ENCODE measurements around the gene LAMB2.

The LAMB2 gene

DNA sequence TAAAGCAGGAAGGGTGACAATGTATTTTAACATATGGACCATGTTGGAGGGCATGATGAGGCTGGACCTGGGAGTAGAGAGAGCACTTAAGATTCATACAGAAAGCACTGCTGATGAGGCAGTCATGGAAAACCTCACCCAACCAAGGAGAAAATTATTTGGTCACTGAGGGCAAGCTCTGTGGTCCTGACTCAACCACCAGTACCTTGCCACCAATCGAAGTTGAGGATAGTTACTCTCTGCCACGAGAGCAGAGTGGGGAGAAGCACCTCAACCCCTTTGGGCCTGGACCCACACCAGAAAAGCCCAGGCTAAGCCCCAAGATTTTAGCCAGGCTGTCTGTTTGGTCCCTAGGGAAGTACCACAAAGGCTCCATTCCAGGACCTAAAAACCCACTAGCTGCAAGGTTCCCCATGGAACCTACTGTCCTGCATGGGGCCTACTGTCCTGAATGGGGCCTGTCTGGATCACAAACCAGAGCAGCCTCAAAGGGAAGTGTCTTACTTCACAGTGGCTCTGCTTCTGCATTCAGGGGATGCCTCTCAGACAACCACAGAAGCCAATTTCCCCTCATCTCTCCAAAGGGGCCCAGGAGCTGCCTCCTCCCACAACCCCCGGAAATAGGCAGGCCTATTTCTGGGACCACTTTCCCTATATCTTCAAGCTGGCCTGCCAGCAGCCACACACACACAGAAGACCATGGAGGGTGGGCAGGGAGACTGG is 29.1 kb upstream of the LAMB2 start:
- H3K4me3 ChIP-seq (ENCODE audit: low read depth, low read length): no peak overlapping the region

- H3K4me3 ChIP-seq (ENCODE audit: low read depth, low read length): no peak overlapping the region
Observed at GRCh38 chr3:49161197-49161596, 28.3 kb upstream of the LAMB2 start.

DNA sequence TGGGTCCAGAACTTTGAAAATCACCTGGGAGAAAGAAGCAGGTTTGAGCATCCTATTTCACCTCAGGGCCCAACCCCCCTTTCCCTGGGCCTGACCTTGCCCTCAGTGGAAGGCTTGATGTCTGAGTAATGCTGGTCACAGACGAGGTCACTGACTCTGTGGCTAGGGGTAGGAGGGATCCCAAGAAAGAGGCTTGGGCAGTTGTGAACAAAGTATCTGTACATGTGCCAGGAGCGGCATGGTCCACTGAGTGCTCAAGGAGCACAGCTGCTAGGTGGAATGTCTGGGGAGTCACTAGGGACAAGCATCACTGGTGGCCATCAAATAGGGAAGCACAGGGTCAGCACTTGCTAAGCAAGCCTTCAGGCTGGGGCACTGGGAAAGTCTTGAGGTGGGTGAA is 25.9 kb upstream of the LAMB2 start:
- H3K4me3 ChIP-seq (ENCODE audit: low read depth, low read length): no peak overlapping the region

DNA sequence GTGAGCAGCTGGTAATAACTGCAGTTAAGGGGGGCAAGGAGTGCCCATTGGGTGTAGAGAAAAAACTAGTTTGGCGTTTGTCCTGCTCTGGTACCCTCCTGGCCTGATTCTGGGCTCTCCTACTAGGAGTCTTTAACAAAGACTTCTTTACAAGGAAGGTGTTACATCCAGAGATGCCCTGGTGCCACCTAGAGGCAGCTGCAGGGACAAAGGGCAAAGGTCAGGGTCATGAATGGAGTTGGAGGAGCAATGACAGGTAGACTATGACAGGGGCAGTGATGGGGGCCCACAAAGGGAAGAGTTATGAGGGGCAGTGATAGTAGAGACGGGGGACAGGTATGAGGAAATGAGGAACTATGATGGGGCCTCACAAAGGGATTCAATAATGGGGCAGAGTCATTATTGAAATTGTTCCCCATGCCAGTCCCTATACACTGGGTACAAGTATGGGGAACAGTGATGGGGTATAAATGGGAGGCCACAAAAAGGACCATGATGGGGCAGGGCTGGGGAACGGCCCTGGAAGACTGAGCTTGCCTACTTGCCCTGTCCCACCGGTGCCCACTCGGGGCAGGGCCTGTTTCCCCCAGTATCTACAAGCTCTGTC is 25.4 kb upstream of the LAMB2 start:
- no peak overlapping the region for H3K4me3 ChIP-seq (ENCODE audit: low read depth, low read length)

- H3K4me3 ChIP-seq (ENCODE audit: low read depth, low read length): no peak overlapping the region
Observed at GRCh38 chr3:49157289-49157688, 24.4 kb upstream of the LAMB2 start.

DNA sequence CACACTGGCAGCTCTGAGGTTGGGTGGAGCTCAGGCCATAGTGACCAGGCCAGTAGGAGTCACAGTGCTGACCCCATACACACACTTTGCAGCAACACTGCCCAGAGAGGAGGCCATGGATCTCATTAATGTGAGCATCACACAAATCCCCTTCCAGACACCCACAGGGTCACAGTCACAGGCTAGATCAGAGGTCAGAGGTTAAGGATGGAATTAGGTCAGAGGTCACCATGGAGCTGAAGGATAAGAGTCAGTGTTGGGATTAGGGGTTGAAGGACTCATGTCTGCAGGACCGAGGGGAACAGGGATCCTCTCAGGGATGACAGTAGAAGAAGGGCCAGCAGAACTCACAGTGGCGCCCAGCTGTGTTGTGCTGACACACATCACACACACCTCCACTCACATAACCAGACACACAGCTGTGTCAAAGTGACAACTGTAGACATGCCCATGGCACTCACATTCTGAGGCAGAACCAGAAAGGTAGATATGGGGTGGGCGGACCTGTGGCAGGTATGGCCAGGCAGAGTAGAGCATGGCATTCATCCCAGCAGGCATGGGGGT is 20.6 kb upstream of the LAMB2 start:
- no peak overlapping the region for H3K4me3 ChIP-seq (ENCODE audit: low read depth, low read length)

DNA sequence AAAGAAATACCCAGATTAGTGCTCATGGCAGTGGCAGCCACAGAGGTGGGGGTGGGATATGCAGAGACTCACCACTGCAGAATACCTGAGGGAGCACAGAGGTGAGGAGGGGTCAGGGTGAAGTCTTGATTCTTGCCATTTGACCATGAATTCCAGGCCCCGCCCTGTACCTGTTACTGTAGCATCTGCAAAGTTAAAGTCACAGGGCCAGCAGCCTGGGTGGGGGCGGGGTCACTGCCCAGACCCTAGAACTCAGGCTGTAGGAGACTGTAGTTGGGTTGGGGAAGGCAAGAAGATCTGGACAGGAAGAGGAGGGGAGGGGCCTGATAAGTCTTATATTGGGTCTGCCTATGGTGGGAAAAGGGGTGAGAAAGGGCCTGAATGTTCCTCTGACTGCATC is 18.8 kb upstream of the LAMB2 start:
- H3K4me3 ChIP-seq (ENCODE audit: low read depth, low read length): no peak overlapping the region

GRCh38 chr3:49148159-49148558 is 15.3 kb upstream of the LAMB2 start:
- no peak overlapping the region for H3K4me3 ChIP-seq (ENCODE audit: low read depth, low read length)

- no peak overlapping the region for H3K4me3 ChIP-seq (ENCODE audit: low read depth, low read length)
Observed at GRCh38 chr3:49140080-49140479, 7.2 kb upstream of the LAMB2 start.

- H3K4me3 ChIP-seq (ENCODE audit: low read depth, low read length): no peak overlapping the region
Observed at GRCh38 chr3:49135499-49135898, 2.6 kb upstream of the LAMB2 start.

GRCh38 chr3:49134471-49135265 is 1.8 kb upstream of the LAMB2 start:
- no peak overlapping the region for H3K4me3 ChIP-seq (ENCODE audit: low read depth, low read length)

DNA sequence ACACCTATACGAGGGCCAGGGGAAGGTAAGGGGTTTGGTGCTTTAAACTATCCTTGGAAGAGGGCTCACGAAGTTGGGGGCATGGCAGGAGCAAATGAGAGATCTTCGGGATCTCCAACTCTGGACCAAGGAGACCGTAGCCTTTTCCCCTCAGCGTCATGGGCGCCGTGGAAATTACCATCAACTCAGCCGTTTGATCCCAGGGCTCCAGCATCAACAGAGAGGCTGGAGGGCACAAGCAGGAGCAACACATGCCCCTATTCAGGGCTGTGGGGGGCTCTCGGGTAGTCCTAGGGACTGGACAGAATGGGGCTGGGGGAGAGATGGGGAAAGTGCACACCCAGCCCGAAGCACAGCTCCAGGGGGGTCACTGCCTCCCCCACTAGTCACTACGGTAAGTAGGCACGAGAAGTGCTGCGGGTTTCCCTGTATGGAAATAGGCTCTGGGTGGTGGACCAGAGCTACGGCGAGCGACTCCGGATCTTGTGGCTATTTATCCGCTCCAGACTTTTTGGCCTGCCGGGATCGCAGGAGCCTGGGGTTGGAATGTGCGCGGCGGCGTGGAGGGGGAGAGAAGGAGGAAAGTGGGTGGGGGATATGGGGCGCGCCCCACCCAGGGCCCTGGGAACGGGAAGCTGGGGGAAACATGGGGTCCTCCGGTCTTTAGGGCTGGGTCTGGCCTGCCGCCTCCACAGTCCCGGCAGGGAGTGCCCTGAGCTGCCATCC is 539 bp upstream of the LAMB2 start:
- peak overlapping the region; percentile 78 for H3K4me3 ChIP-seq (ENCODE audit: low read depth, low read length)

DNA sequence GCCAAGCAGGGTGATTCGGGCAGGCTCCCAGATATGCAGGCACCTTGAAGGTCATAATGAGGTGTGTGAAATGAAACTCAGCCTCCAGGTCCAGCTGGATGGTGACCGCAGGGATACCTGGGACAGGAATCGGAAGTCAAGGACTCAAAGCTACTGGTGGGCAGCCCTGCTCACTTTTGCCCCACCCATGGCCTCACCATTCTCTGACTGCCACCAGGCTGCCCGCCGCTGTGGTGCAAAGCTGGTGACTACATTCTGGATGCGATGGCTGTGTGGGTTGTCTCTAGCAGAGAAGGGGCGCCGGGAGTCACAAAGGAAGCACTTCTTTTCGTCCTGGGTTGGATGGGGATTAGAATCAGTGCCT is 795 bp downstream of the LAMB2 start:
- H3K4me3 ChIP-seq (ENCODE audit: low read depth, low read length): peak overlapping the region; percentile 78

DNA sequence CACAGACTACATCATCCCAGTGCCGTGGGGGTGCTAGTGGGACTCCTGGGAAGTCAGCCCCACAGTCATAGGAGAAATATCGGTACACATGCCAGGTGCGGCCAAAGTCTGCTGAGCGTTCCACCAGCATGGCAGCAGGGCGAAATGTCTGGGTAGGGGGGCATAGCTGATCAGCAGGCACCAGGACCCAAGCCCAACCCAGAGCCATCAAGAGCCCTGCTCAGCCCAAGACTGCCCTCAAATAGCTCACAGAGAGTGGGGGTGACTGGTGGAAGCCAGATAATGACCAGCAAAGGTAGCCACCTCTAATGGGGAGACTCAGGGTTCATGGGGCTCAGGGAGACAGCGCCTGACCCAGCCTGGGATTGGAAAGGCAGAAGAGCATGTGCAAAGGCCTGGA is 1.3 kb downstream of the LAMB2 start:
- no peak overlapping the region for H3K4me3 ChIP-seq (ENCODE audit: low read depth, low read length)

DNA sequence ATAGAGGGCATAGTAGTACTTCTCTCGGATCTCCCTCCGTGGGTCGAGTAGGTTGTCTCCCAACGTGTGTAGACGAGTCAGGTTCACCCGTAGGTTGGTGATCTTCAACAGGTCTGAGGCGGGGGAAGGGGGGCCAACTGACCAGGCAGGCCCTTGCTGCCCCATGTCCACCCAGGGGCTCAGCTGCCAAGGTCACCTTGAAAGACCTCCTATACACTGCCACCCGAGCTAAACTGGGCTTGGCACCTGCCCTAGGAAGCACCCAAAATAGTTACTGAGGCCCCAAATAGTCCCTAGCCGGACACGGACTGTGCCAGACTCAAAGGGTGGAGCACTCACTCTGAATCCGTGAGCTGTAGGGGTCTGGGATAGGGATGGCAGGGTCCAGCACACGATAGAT is 1.8 kb downstream of the LAMB2 start:
- no peak overlapping the region for H3K4me3 ChIP-seq (ENCODE audit: low read depth, low read length)

GRCh38 chr3:49124991-49125670 is 7.7 kb downstream of the LAMB2 start:
- no peak overlapping the region for H3K4me3 ChIP-seq (ENCODE audit: low read depth, low read length)

- no peak overlapping the region for H3K4me3 ChIP-seq (ENCODE audit: low read depth, low read length)
Observed at GRCh38 chr3:49124203-49124602, 8.6 kb downstream of the LAMB2 start.

- no peak overlapping the region for H3K4me3 ChIP-seq (ENCODE audit: low read depth, low read length)
Observed at GRCh38 chr3:49123687-49124086, 9.2 kb downstream of the LAMB2 start.

- no peak overlapping the region for H3K4me3 ChIP-seq (ENCODE audit: low read depth, low read length)
Observed at GRCh38 chr3:49122886-49123545, 9.8 kb downstream of the LAMB2 start.

- H3K4me3 ChIP-seq (ENCODE audit: low read depth, low read length): no peak overlapping the region
Observed at GRCh38 chr3:49122451-49122850, 10.4 kb downstream of the LAMB2 start.
